Measurements from ENCODE around the gene CHD8.

- no peak for TF ChIP-seq ZNF274 (IDR thresholded peaks at IDR 0.05; ENCODE audit: low read depth, low read length)
- TF ChIP-seq YY1 (IDR thresholded peaks at IDR 0.05; ENCODE audit: insufficient read depth, insufficient read length), result no peak
- no peak for TF ChIP-seq SUZ12 (IDR thresholded peaks at IDR 0.05; ENCODE audit: extremely low read depth, insufficient read depth, insufficient read length)
These were observed 72.8 kb downstream of the CHD8 start for GRCh38 chr14:21382886-21383847.

All from NT2/D1 (cell line).